CD4-positive, alpha-beta T cell (primary cell): ENCODE data around the gene GBP7. TPM values are rescaled to one million over a fixed set of nuclear protein-coding genes. Genes with fewer than 3 reads are reported as not detected.

Source experiments
- ATAC-seq: fragments of 200-7000 bp; cut with Tn5 transposase; one replicate; pipeline ENCODE4 v1.10.0; 2022; ENCODE audit warnings: mild to moderate bottlenecking; ENCODE audit not compliant: poor library complexity
- CTCF ChIA-PET: fragments of 350-600 bp; sonication (Branson Sonifier 250); formaldehyde crosslinking; loops from one replicate; lab custom pipeline; 2021; ENCODE audit warnings: antibody characterized with exemption, inconsistent platforms; lab: Charles Lee
- POLR2A ChIA-PET: fragments of 350-600 bp; sonication (Branson Sonifier 250); formaldehyde crosslinking; loops from one replicate; lab custom pipeline; 2021; ENCODE audit warnings: antibody characterized with exemption, inconsistent platforms; lab: Charles Lee
- DNase-seq, 14 experiments: peaks; one replicate each; pipeline ENCODE4 v3.0.0-alpha.2; 2013 to 2020; ENCODE audit warnings: mixed read lengths in 2 of 14
- H3K27ac ChIP-seq, 2 donors: one replicate each; pipeline versions ENCODE4 v1.5.1 to v1.7.0; 2013; ENCODE audit warnings: low read length in 2 of 2, low read depth in 1 of 2, mild to moderate bottlenecking in 1 of 2
- H3K27me3 ChIP-seq, 2 experiments: 1 replicate in 1 of 2; 2 replicates in 1 of 2; pipeline versions ENCODE4 v1.6.1 to v1.7.0; 2013; ENCODE audit warnings: low read length in 2 of 2, control low read depth in 1 of 2, mild to moderate bottlenecking in 1 of 2, moderate library complexity in 1 of 2; ENCODE audit not compliant: insufficient read depth in 2 of 2, control insufficient read depth in 1 of 2
- H3K36me3 ChIP-seq: one replicate; pipeline ENCODE4 v1.6.1; 2013; ENCODE audit warnings: low read length, control low read depth; ENCODE audit not compliant: insufficient read depth
- H3K4me1 ChIP-seq: one replicate; pipeline ENCODE4 v1.6.1; 2013; ENCODE audit warnings: low read length, control low read depth; ENCODE audit not compliant: insufficient read depth
- H3K4me3 ChIP-seq: one replicate; pipeline ENCODE4 v1.5.1; 2013; ENCODE audit warnings: mild to moderate bottlenecking, low read length, moderate library complexity
- H3K9me3 ChIP-seq, 2 experiments: 1 replicate in 1 of 2; 2 replicates in 1 of 2; pipeline versions ENCODE4 v1.6.1 to v1.7.0; 2013; ENCODE audit warnings: low read length in 2 of 2, mild to moderate bottlenecking in 2 of 2, control low read depth in 1 of 2, moderate library complexity in 1 of 2; ENCODE audit not compliant: control insufficient read depth in 1 of 2, insufficient read depth in 1 of 2
- H3K27ac Mint-ChIP-seq: one replicate; pipeline ENCODE4 v1.8.0; 2020; ENCODE audit warnings: mixed read lengths
- H3K27me3 Mint-ChIP-seq: one replicate; pipeline ENCODE4 v1.8.0; 2021; ENCODE audit warnings: mixed read lengths
- H3K36me3 Mint-ChIP-seq: one replicate; pipeline ENCODE4 v1.8.0; 2021; ENCODE audit warnings: low read depth, mixed read lengths
- H3K4me1 Mint-ChIP-seq: one replicate; pipeline ENCODE4 v1.8.0; 2021; ENCODE audit warnings: low read depth, mixed read lengths
- H3K4me3 Mint-ChIP-seq: one replicate; pipeline ENCODE4 v1.8.0; 2020; ENCODE audit warnings: mild to moderate bottlenecking, mixed read lengths
- H3K9me3 Mint-ChIP-seq: one replicate; pipeline ENCODE4 v1.8.0; 2020; ENCODE audit warnings: mixed read lengths
- intact Hi-C, 2 experiments: fragments of 100-400 bp; cut with DNase I in 1 of 2; cut with micrococcal nuclease in 1 of 2; formaldehyde crosslinking; loops; one replicate each; pipeline versions ENCODE4 v1.15.1 to v1.9.0; 2023 to 2025; cut with DNase I, micrococcal nuclease
- total RNA-seq, 174 experiments: library from RNA in 2 of 174; stranded (reverse) in 2 of 174; gene quantifications; one replicate each; pipeline ENCODE4 v1.2.3 and lab custom pipeline; 2021 to 2026
- TF ChIP-seq, protein P1 (sequence below): fragments of 200-600 bp; IDR thresholded peaks from one replicate; pipeline ENCODE4 v1.8.0; 2022; ENCODE audit warnings: antibody characterized with exemption, mild to moderate bottlenecking

GBP7 gene
- total RNA-seq, 2 experiments from 2014 or later, result not detected

DNA sequence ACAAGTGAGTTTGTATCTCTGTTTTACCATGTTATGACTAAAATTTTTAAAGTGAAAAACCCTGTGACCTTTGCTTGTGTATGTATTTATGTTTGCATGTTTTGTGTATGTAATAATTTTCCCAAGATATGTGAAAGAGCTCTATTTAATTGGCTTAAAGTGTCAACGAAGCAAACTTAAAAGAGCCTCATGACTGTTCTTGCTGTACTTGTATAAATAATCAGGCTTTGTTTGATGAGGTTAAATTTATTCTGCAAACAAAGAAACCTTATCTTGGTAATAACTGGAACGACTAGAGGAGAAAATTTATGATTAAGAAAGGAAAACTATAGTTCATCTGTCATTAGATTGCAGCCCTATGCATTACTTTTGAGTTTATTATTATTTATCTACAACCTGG is 6.6 kb downstream of the GBP7 start:
- Histone ChIP-seq H3K4me1 (no peaks in the 10 kb centered on the region), H3K4me3 (no peak overlapping the region), H3K36me3 (no peaks in the 10 kb centered on the region), H3K9me3 (no peaks in the 10 kb centered on the region), H3K27me3 (no peaks in the 10 kb centered on the region), H3K27ac (no peak overlapping the region)
- H3K4me3 Mint-ChIP-seq, result no peak overlapping the region
- POLR2A ChIA-PET, result no interaction called here
- peaks cover 5% of the 10 kb centered on the region for H3K9me3 Mint-ChIP-seq
- no peak overlapping the region for H3K27ac Mint-ChIP-seq
- H3K27me3 Mint-ChIP-seq, result no peaks in the 10 kb centered on the region
- no peaks in the 10 kb centered on the region for H3K4me1 Mint-ChIP-seq
- TF ChIP-seq, protein P1, sequence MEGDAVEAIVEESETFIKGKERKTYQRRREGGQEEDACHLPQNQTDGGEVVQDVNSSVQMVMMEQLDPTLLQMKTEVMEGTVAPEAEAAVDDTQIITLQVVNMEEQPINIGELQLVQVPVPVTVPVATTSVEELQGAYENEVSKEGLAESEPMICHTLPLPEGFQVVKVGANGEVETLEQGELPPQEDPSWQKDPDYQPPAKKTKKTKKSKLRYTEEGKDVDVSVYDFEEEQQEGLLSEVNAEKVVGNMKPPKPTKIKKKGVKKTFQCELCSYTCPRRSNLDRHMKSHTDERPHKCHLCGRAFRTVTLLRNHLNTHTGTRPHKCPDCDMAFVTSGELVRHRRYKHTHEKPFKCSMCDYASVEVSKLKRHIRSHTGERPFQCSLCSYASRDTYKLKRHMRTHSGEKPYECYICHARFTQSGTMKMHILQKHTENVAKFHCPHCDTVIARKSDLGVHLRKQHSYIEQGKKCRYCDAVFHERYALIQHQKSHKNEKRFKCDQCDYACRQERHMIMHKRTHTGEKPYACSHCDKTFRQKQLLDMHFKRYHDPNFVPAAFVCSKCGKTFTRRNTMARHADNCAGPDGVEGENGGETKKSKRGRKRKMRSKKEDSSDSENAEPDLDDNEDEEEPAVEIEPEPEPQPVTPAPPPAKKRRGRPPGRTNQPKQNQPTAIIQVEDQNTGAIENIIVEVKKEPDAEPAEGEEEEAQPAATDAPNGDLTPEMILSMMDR, result no peak
- DNase-seq (no peak), ATAC-seq (no peak)
- intact Hi-C loops, result no loop called here
- no peaks in the 10 kb centered on the region for H3K36me3 Mint-ChIP-seq
- CTCF ChIA-PET, result no interaction called here

DNA sequence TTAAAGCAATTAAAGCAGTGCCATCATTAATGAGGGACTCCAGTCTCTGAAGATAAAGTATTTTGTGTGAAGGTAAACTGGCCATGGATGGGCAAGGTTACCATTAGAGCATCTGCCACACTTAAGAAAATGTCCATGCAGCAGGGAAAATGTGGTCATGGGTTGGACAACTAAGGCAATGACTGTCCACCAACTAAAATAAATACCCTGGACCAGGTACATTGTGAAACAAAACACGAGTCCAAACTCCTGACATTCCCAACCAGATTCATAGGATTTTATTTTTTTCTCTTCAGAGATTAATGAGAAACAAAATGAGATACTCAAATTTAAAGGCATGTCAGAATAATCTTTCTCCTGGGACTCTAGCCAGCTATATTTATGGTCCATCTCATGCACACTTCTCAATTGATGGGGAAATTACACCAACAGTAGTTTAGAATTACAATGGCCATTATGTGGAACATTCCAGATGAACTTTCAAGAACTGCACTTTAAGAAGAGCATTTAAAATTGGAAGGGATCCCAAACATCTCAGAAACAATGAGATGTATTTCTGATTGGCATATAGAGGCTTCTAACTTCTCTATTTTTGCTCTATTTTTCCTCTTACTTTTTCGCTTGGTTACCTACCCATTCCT is 8.1 kb downstream of the GBP7 start:
- no peaks in the 10 kb centered on the region for H3K27me3 ChIP-seq
- ATAC-seq (no peak), DNase-seq (no peak)
- no peak overlapping the region for H3K4me3 Mint-ChIP-seq
- no peaks in the 10 kb centered on the region for H3K36me3 ChIP-seq
- no peaks in the 10 kb centered on the region for H3K4me1 ChIP-seq
- ChIA-PET CTCF (no interaction called here), POLR2A (no interaction called here)
- TF ChIP-seq, protein P1, result no peak
- peaks cover 5% of the 10 kb centered on the region for H3K9me3 Mint-ChIP-seq
- H3K36me3 Mint-ChIP-seq, result no peaks in the 10 kb centered on the region
- no peaks in the 10 kb centered on the region for H3K4me1 Mint-ChIP-seq
- no peak overlapping the region for H3K27ac ChIP-seq
- no peak overlapping the region for H3K4me3 ChIP-seq
- intact Hi-C loops, result no loop called here
- H3K9me3 ChIP-seq, result no peaks in the 10 kb centered on the region
- H3K27me3 Mint-ChIP-seq, result no peaks in the 10 kb centered on the region
- no peak overlapping the region for H3K27ac Mint-ChIP-seq

DNA sequence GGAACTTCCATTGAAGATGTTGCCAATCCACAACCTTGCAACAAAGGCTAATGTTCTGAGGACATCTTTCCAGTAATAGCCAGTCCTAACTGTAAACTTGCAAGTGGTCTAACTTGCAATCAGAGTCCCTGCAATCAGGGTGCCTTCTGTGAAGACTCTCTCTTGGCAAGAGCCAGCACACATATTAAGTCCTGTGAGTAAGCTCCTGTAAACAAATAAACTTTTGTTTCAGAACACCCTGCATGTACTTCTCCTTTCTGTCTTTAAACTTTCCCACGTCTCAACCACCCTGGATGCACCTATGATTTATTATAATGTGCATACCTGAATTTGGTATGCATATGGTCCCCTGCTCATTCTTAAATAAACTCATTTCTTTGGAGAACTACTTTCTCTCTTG is 9.1 kb downstream of the GBP7 start:
- no peaks in the 10 kb centered on the region for H3K4me1 ChIP-seq
- CTCF ChIA-PET, result no interaction called here
- intact Hi-C loops, result no loop called here
- H3K4me1 Mint-ChIP-seq, result no peaks in the 10 kb centered on the region
- no peak overlapping the region for H3K4me3 ChIP-seq
- no peaks in the 10 kb centered on the region for H3K27me3 Mint-ChIP-seq
- H3K27ac Mint-ChIP-seq, result no peak overlapping the region
- TF ChIP-seq, protein P1, result no peak
- DNase-seq (no peak), ATAC-seq (no peak)
- H3K27ac ChIP-seq, result no peak overlapping the region
- no peaks in the 10 kb centered on the region for H3K9me3 ChIP-seq
- no peaks in the 10 kb centered on the region for H3K27me3 ChIP-seq
- H3K36me3 Mint-ChIP-seq, result no peaks in the 10 kb centered on the region
- no peaks in the 10 kb centered on the region for H3K36me3 ChIP-seq
- POLR2A ChIA-PET, result interaction anchor here (0.6 kb wide), 1 partner anchor 300 kb away, joined by 3 read pairs; no protein-coding TSS in a partner anchor
- no peak overlapping the region for H3K4me3 Mint-ChIP-seq
- peaks cover 3% of the 10 kb centered on the region for H3K9me3 Mint-ChIP-seq
